ENCODE results near the gene VSIG2. TPM values are rescaled to one million over a fixed set of nuclear protein-coding genes. Genes with fewer than 3 reads are reported as not detected.

The VSIG2 gene
- total RNA-seq, 2 donors from 2014 or later: 1.1 to 6.3 TPM

DNA sequence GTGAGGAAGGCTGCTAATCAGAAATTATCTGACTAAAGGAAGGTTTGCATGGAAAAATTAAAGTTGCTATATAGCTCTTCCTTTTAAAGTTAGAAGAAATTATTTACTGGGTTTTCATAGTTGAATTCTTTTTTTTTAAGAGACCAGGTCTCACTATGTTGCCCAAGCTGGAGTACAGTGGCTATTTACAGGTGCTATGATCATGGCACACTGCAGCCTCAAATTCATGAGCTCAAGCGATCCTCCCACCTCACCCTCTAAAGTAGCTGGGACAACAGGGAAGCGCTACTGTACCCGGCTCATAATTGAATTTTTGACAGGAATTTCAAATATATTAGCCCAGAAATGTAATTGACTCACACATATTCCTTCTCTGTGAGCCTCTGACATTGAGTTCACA is 44.3 kb upstream of the VSIG2 start:
- peaks cover 0 to 40% of the 10 kb centered on the region in 2 donors for H3K4me1 ChIP-seq
- TF ChIP-seq, protein P1, sequence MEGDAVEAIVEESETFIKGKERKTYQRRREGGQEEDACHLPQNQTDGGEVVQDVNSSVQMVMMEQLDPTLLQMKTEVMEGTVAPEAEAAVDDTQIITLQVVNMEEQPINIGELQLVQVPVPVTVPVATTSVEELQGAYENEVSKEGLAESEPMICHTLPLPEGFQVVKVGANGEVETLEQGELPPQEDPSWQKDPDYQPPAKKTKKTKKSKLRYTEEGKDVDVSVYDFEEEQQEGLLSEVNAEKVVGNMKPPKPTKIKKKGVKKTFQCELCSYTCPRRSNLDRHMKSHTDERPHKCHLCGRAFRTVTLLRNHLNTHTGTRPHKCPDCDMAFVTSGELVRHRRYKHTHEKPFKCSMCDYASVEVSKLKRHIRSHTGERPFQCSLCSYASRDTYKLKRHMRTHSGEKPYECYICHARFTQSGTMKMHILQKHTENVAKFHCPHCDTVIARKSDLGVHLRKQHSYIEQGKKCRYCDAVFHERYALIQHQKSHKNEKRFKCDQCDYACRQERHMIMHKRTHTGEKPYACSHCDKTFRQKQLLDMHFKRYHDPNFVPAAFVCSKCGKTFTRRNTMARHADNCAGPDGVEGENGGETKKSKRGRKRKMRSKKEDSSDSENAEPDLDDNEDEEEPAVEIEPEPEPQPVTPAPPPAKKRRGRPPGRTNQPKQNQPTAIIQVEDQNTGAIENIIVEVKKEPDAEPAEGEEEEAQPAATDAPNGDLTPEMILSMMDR (IDR thresholded peaks at IDR 0.05): no peak
- DNase-seq (ENCODE audit: low spot score): no peak
- H3K27me3 ChIP-seq: no peaks in the 10 kb centered on the region
- no peaks in the 10 kb centered on the region for H3K9me3 ChIP-seq
- no peak overlapping the region for H3K27ac ChIP-seq
- no peaks in the 10 kb centered on the region for H3K36me3 ChIP-seq
- H3K4me3 ChIP-seq: no peak overlapping the region

DNA sequence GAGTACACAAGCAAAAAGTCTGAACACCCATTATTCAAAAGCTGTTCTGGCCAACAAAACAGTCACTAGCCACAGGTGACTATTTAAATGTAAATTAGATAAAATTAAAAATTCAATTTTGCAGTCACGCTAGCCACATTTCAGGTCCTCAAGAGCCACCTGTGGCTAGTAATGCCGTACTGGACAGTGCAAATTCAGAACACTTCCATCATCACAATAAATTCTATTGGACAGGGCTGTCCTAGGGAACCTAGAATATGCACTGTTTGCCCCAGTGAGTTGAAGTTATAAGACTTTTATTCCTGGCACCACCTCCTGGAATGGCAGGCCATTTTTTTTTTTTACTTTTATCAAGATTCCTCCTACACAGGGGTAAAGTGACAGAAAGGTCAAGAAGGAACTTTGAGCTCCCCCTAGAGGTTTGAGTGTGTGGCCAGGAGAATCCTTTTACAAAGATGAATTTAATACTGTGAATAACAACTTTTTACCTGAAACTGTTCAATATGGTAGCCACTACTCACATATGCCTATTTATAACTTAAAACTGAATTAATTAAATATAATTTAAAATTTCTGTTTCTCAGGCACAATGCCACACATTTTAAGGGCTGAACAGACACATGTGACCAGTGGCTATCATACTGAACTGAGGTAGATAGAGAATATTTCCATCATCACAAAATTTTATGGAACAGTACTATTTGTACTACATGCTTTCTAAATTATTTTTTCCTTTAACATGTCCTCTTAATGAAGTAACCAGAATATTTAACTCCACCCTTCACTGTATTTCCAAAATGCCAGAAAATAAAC is 41.6 kb upstream of the VSIG2 start:
- H3K27ac ChIP-seq: no peak overlapping the region
- no peaks in the 10 kb centered on the region for H3K27me3 ChIP-seq
- H3K4me1 ChIP-seq: peaks cover 0 to 29% of the 10 kb centered on the region in 2 donors
- no peak overlapping the region for H3K4me3 ChIP-seq
- H3K9me3 ChIP-seq: no peaks in the 10 kb centered on the region
- DNase-seq (ENCODE audit: low spot score): no peak
- TF ChIP-seq, protein P1 (IDR thresholded peaks at IDR 0.05): peak; percentile 58 to 67
- H3K36me3 ChIP-seq: no peaks in the 10 kb centered on the region

DNA sequence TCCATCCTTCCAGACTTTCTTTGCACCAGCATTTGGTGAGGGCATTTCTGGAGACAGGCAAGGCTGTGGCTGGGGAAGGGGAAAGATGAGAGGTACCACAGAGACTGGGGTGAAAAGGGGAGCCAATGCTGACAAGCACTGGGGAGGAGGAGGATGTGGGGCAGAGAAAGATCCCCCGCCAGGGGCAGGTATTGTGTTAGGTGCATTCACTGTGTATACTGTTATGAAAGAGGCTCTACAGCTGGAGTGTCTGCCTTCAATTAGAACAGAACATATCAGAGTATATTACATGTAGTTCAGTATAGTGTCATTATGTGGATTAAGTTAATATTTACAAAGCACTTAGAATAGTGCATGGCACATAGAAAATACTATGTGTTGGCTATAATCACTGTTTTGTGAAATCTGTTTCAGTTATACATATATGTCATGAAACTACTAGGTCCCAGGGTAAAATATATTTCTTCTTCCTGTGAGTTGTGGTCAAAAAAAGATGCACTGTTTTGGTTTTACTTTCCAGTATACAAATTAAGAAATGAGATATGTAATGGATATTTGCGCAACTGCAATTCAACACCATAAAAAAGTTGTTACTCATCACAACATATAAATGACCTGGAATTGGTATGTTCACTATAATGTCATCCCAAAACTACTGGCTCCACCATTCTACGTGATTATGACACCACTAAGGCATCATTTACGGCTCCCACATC is 39.7 kb upstream of the VSIG2 start:
- H3K4me1 ChIP-seq: peaks cover 0 to 19% of the 10 kb centered on the region in 2 donors
- H3K27me3 ChIP-seq: no peaks in the 10 kb centered on the region
- H3K36me3 ChIP-seq: no peaks in the 10 kb centered on the region
- DNase-seq (ENCODE audit: low spot score): no peak
- no peak overlapping the region for H3K4me3 ChIP-seq
- TF ChIP-seq, protein P1 (IDR thresholded peaks at IDR 0.05): no peak
- no peak overlapping the region for H3K27ac ChIP-seq
- no peaks in the 10 kb centered on the region for H3K9me3 ChIP-seq

DNA sequence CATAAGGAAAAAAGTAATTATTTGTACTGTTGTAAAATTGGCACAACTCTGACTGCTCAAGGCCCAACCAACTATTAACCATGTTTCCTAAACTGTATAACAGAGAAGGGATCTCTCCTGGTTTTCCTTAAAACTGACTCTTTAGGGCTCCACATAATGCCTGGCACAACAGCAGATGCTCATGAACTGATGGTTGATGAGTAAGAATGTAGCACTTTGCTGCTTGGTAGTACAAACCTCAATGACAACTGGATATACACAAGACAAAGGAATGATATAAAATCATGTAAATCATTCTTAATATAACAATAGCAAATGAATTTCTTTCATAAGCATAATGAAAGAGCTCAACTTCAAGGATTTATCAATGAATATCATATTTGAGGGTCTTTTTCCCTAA is 36.5 kb upstream of the VSIG2 start:
- no peak for DNase-seq (ENCODE audit: low spot score)
- Histone ChIP-seq H3K27me3 (no peaks in the 10 kb centered on the region), H3K9me3 (no peaks in the 10 kb centered on the region), H3K27ac (no peak overlapping the region), H3K4me1 (peaks cover 0 to 10% of the 10 kb centered on the region in 2 donors), H3K4me3 (no peak overlapping the region), H3K36me3 (no peaks in the 10 kb centered on the region)
- TF ChIP-seq, protein P1 (IDR thresholded peaks at IDR 0.05): no peak

DNA sequence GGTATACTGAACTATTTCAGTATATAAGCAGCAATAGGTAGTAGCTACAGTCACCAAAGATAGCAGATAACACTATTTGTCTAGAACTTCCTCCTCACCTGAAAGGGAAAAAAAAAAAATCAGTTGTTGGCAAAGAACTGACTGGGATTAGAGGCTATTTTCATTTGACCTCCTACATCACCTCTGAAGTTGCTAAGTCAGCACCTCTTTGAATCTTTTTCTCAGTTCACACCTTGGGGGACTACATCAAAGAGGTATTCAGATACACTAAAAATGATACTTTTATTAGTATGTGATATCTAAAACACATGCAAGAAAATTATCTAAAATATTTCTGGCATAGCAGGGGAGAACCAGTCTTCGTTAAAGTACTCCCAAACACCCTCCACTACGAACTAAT is 32.0 kb upstream of the VSIG2 start:
- Histone ChIP-seq H3K4me1 (no peaks in the 10 kb centered on the region), H3K9me3 (no peaks in the 10 kb centered on the region), H3K36me3 (no peaks in the 10 kb centered on the region), H3K27ac (no peak overlapping the region), H3K27me3 (no peaks in the 10 kb centered on the region), H3K4me3 (no peak overlapping the region)
- TF ChIP-seq, protein P1 (IDR thresholded peaks at IDR 0.05): no peak
- no peak for DNase-seq (ENCODE audit: low spot score)

Data from right atrium auricular region (tissue), 2 donors.